Measurements from ENCODE around the gene PIP5K1A.
"Not testable (repeated sequence)": the region's sequence is repeated elsewhere in the genome, so short reads cannot be mapped to it uniquely, and the experiment has no call there.

The PIP5K1A gene

DNA sequence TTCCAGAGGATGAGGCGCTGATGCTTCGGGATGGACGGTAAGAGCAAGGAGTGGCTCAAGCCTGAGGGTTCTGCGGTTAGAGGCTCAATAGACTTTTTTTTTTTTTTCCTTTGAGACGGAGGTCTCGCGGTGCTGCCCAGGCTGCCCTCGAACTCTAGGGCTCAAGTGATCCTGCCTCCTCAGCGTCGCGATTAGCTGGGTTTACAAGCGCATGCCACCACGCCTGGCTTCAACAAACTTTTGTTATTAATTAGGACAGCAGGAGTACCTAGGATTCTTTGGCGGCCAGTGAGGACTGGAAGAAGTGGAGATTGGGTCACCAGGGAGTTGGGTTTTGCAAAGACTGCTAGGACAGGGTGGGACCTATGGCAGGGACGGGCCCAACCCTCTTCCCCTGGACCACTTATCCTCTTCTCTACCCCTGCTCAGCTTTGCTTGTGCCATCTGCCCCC lies 31.8 kb upstream of the PIP5K1A start:
- H3K9me3 ChIP-seq (ENCODE audit: control insufficient read depth, insufficient read depth, low read length), result no peaks in the 10 kb centered on the region
- H3K4me3 ChIP-seq (ENCODE audit: low read depth, low read length), result peak overlapping the region; percentile 98
- H3K27me3 ChIP-seq (ENCODE audit: control insufficient read depth, insufficient read depth, low read length), result no peaks in the 10 kb centered on the region
- peak overlapping the region; percentile 78 for H3K9ac ChIP-seq (ENCODE audit: low read depth, low read length)
- H3K27ac ChIP-seq (ENCODE audit: low read depth, low read length), result peak overlapping the region; percentile 77
- peaks cover 32% of the 10 kb centered on the region for H3K36me3 ChIP-seq (ENCODE audit: control insufficient read depth, insufficient read depth, low read length)
- H3K4me1 ChIP-seq (ENCODE audit: control insufficient read depth, insufficient read depth, low read length), result peaks cover 10% of the 10 kb centered on the region; the same call in 1 of the 2 replicates

GRCh38 chr1:151167116-151167515 lies 31.2 kb upstream of the PIP5K1A start:
- peaks cover 10% of the 10 kb centered on the region; the same call in 1 of the 2 replicates for H3K4me1 ChIP-seq (ENCODE audit: control insufficient read depth, insufficient read depth, low read length)
- peak overlapping the region; percentile 98 for H3K4me3 ChIP-seq (ENCODE audit: low read depth, low read length)
- H3K27ac ChIP-seq (ENCODE audit: low read depth, low read length), result no peak overlapping the region
- no peak overlapping the region for H3K9ac ChIP-seq (ENCODE audit: low read depth, low read length)
- no peaks in the 10 kb centered on the region for H3K9me3 ChIP-seq (ENCODE audit: control insufficient read depth, insufficient read depth, low read length)
- H3K27me3 ChIP-seq (ENCODE audit: control insufficient read depth, insufficient read depth, low read length), result no peaks in the 10 kb centered on the region
- H3K36me3 ChIP-seq (ENCODE audit: control insufficient read depth, insufficient read depth, low read length), result peaks cover 28% of the 10 kb centered on the region

DNA sequence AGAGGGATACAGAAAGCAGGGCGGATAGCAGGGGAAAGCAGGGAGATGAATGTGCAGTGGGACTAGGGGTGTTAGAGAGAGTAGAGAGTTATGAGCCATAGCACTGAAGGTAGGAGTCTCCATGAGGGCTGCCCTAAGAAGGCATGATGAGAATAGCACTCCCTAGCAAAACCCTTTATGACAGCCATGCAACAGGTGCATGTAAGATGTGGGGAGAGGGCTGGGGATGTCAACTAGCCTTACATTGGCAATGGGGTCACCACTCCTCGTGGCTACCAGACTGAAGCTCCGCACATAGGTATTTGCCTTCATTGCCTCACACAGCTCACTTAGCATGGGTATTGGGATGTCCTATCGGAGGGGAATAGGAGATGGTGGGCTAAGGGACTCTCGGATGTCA lies 27.2 kb upstream of the PIP5K1A start:
- no peak overlapping the region for H3K9ac ChIP-seq (ENCODE audit: low read depth, low read length)
- peaks cover 51% of the 10 kb centered on the region for H3K36me3 ChIP-seq (ENCODE audit: control insufficient read depth, insufficient read depth, low read length)
- no peaks in the 10 kb centered on the region for H3K27me3 ChIP-seq (ENCODE audit: control insufficient read depth, insufficient read depth, low read length)
- H3K27ac ChIP-seq (ENCODE audit: low read depth, low read length), result no peak overlapping the region
- no peak overlapping the region for H3K4me3 ChIP-seq (ENCODE audit: low read depth, low read length)
- H3K4me1 ChIP-seq (ENCODE audit: control insufficient read depth, insufficient read depth, low read length), result peaks cover 3% of the 10 kb centered on the region; the same call in 1 of the 2 replicates
- H3K9me3 ChIP-seq (ENCODE audit: control insufficient read depth, insufficient read depth, low read length), result no peaks in the 10 kb centered on the region

DNA sequence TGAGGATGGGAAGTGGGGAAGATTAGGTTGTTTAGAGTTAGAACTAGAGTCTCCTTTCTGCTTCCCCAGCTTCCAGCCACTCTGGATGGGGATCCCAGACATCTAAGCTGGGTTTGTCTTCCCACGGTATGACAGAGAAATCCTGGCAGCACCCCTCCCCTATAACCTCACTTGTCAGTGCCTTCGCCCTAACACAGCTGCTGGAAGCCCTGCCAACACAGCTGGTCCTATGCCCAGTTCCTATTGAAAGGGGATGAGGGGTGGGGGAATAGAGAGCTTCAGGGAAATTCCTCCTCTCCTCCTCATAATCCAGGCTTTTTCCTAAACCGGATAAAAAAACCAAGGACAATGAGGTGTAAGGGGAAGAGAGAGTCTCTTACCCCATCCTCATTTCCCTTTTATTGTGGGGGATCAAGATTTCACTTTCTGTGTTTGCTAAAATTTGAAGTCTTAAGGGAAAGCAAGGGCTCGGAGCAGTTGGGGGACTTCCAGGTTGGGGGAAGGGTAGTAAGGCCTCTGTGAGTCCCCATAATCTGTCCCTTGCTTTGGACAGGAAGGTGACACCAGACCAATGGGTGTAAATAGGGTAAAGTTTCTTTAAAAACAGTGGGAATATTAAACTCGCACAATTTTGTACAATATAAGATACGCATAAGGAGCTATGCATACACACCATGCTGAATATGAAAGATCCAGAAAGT lies 23.2 kb upstream of the PIP5K1A start:
- Histone ChIP-seq H3K27ac (ENCODE audit: low read depth, low read length) (no peak overlapping the region), H3K36me3 (ENCODE audit: control insufficient read depth, insufficient read depth, low read length) (peaks cover 68% of the 10 kb centered on the region), H3K9ac (ENCODE audit: low read depth, low read length) (no peak overlapping the region), H3K9me3 (ENCODE audit: control insufficient read depth, insufficient read depth, low read length) (no peaks in the 10 kb centered on the region), H3K4me3 (ENCODE audit: low read depth, low read length) (no peak overlapping the region), H3K27me3 (ENCODE audit: control insufficient read depth, insufficient read depth, low read length) (no peaks in the 10 kb centered on the region), H3K4me1 (ENCODE audit: control insufficient read depth, insufficient read depth, low read length) (no peaks in the 10 kb centered on the region)

DNA sequence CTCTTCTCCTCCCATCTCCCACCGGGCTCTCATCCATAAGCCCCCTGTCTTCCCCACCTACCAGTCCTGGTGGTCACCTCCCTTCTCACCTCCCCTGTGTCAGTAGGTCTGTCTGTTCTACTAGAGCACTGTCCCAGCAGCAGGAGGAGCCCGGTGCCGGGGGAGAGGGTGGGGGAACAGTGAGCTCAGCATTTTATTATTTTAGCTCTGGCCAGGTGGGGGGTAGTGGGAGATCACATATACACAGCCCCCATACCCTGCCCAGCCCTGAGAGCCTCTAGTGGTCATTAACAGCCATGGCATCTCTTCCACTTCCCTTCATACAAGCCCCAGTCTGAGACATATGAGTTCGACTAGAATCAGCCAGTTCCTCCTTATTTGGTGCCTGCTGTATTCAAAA lies 22.5 kb upstream of the PIP5K1A start, which contains the start of gene TMOD4:
Gene TMOD4 (minus strand): TSS at position 119 of the 400 bp plus-strand sequence. CDS start 1,106 bp downstream, outside the sequence.
- H3K4me1 ChIP-seq (ENCODE audit: control insufficient read depth, insufficient read depth, low read length), result no peaks in the 10 kb centered on the region
- no peak within 1 kb of the TSS for H3K27ac ChIP-seq (ENCODE audit: low read depth, low read length)
- no peaks in the 10 kb centered on the region for H3K27me3 ChIP-seq (ENCODE audit: control insufficient read depth, insufficient read depth, low read length)
- H3K9me3 ChIP-seq (ENCODE audit: control insufficient read depth, insufficient read depth, low read length), result no peaks in the 10 kb centered on the region
- H3K36me3 ChIP-seq (ENCODE audit: control insufficient read depth, insufficient read depth, low read length), result peaks cover 71% of the 10 kb centered on the region
- no peak within 1 kb of the TSS for H3K4me3 ChIP-seq (ENCODE audit: low read depth, low read length)
- H3K9ac ChIP-seq (ENCODE audit: low read depth, low read length), result no peak within 1 kb of the TSS

DNA sequence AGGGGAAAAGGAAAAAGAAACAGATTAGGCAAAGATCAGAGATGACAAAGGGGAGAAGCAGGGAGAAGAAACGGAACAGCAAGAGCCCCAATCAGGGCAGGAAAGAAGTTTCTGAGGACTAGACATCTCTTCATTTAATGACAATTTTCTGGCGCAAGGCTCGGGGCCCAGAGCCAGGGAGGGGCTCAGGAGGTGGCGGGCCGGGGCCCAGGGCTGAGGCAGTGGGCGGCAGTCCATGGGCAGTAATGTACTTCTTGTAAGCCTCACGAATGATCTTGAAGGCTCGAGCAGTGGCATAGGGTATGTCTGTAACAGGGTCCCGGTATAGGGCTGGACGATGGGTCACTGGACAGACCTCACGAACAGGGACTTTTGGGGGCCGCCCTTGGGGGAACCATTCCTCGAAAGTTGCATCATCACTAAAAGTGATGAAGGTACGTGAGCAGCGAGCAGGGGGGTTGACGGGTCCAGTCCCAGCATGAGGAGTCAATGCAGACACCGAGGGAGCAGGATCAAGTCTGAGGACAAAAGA lies 21.8 kb upstream of the PIP5K1A start:
- Histone ChIP-seq H3K27me3 (ENCODE audit: control insufficient read depth, insufficient read depth, low read length) (no peaks in the 10 kb centered on the region), H3K27ac (ENCODE audit: low read depth, low read length) (no peak overlapping the region), H3K36me3 (ENCODE audit: control insufficient read depth, insufficient read depth, low read length) (peaks cover 76% of the 10 kb centered on the region), H3K4me3 (ENCODE audit: low read depth, low read length) (no peak overlapping the region), H3K9ac (ENCODE audit: low read depth, low read length) (no peak overlapping the region), H3K9me3 (ENCODE audit: control insufficient read depth, insufficient read depth, low read length) (no peaks in the 10 kb centered on the region), H3K4me1 (ENCODE audit: control insufficient read depth, insufficient read depth, low read length) (no peaks in the 10 kb centered on the region)

DNA sequence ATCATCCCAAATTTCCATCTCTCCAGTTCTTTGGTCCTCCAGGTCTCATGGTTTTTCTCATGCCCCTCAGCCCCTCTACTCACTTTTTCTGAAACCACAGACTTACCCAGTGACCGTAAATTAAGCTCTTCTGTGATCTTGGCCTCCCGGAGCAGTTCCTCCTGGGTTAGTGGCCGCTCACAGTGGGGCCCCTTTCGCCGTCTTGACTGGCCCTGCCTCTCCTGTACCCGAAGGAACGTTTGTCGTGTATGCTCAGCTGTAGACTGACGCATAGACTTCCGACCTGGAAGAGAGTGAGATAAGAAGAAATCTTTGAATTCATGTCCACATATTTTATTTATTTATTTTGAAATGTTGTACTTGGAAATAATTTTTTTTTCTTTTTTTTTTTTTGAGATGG lies 14.1 kb upstream of the PIP5K1A start:
- peaks cover 64% of the 10 kb centered on the region for H3K36me3 ChIP-seq (ENCODE audit: control insufficient read depth, insufficient read depth, low read length)

DNA sequence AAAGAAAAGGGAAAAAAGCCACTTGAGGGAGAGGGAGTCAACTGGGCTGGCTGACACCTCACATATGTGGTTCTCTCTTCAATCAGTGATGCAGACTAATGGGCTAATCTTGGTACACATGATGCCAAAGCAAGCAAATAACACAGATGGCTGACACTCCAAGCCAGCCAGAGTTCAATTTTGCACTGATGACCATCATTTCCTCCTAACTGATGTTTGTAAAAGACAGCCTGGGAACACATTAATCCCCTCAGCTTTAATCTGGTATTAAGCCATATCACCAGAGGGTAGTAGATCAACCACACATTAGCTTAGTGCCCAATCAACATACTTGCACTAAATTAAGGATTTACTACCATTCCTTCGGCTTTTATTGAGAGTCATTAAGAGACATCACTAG lies 11.1 kb upstream of the PIP5K1A start:
- no peaks in the 10 kb centered on the region for H3K27me3 ChIP-seq (ENCODE audit: control insufficient read depth, insufficient read depth, low read length)
- H3K9me3 ChIP-seq (ENCODE audit: control insufficient read depth, insufficient read depth, low read length), result no peaks in the 10 kb centered on the region
- no peak overlapping the region for H3K9ac ChIP-seq (ENCODE audit: low read depth, low read length)
- H3K4me1 ChIP-seq (ENCODE audit: control insufficient read depth, insufficient read depth, low read length), result no peaks in the 10 kb centered on the region
- H3K36me3 ChIP-seq (ENCODE audit: control insufficient read depth, insufficient read depth, low read length), result peaks cover 37% of the 10 kb centered on the region
- H3K4me3 ChIP-seq (ENCODE audit: low read depth, low read length), result no peak overlapping the region
- H3K27ac ChIP-seq (ENCODE audit: low read depth, low read length), result no peak overlapping the region

More for the DNA sequence above, 14.1 kb upstream of the PIP5K1A start:
- Histone ChIP-seq H3K27ac (ENCODE audit: low read depth, low read length) (no peak overlapping the region), H3K4me1 (ENCODE audit: control insufficient read depth, insufficient read depth, low read length) (no peaks in the 10 kb centered on the region), H3K4me3 (ENCODE audit: low read depth, low read length) (no peak overlapping the region), H3K9ac (ENCODE audit: low read depth, low read length) (no peak overlapping the region), H3K9me3 (ENCODE audit: control insufficient read depth, insufficient read depth, low read length) (no peaks in the 10 kb centered on the region), H3K27me3 (ENCODE audit: control insufficient read depth, insufficient read depth, low read length) (no peaks in the 10 kb centered on the region)

DNA sequence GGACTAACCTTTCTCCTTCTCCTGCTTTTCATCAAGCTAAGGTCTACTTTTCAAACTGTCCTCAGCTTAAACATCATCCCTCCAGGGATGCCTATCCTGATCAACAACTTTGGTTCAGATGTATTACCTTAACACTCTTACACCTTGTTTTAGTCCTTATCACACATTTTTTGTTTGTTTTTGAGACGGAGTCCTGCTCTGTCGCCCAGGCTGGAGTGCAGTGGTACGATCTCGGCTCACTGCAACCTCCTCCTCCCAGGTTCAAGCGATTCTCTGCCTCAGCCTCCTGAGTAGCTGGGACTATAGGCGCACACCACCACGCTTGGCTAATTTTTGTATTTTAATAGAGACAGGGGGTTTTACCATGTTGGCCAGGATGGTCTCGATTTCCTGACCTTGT lies 9.7 kb upstream of the PIP5K1A start:
- H3K27me3 ChIP-seq (ENCODE audit: control insufficient read depth, insufficient read depth, low read length); H3K27ac ChIP-seq (ENCODE audit: low read depth, low read length); H3K9ac ChIP-seq (ENCODE audit: low read depth, low read length); H3K9me3 ChIP-seq (ENCODE audit: control insufficient read depth, insufficient read depth, low read length); H3K4me1 ChIP-seq (ENCODE audit: control insufficient read depth, insufficient read depth, low read length): not testable (repeated sequence)
- H3K4me3 ChIP-seq (ENCODE audit: low read depth, low read length), result peak overlapping the region; percentile 97
- peaks cover 24% of the 10 kb centered on the region for H3K36me3 ChIP-seq (ENCODE audit: control insufficient read depth, insufficient read depth, low read length)

DNA sequence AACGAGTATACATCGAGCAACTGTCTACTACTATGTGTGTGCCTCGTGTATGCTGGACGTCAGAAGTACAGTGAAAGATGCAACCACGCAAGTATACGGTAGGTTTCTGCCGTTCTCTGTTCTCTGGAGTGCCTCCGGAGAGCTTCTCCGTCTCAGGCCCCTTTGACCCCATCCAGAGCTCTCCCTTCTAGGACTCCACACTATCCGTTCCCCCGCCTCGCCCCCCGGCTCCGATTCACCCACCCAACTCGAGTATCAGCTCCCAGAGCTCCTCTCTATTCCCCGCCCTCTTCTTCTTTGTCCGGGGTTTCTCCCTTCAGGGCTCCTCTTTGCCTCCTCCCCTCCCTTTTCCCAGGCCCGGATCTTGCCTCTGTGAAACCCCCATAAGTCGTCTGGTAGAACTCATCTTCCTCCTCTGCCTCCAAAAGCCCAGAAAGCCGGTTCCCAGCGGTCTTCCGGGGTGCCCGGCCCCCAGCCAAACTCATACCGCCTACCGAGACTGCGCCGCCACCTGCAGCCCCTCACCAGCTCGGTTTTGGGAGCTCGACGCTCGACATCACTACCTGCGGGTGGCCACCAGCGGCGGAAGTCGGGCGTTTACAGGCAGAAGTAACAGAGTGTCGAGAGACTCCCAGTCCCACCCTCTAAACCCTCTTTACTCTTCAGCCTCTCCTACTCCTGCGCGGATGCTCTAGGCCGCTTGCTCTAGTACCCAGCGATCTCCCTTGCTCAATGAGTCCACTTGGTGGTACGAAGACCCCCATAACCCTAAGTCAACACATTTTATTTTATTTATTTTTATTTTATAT lies 8.5 kb upstream of the PIP5K1A start, which contains the start of gene VPS72:
Gene VPS72 (minus strand): TSS at position 561 of the 809 bp plus-strand sequence. CDS start 76 bp downstream, at position 485.
- peaks cover 12% of the 10 kb centered on the region for H3K36me3 ChIP-seq (ENCODE audit: control insufficient read depth, insufficient read depth, low read length)
- H3K9me3 ChIP-seq (ENCODE audit: control insufficient read depth, insufficient read depth, low read length), result no peaks in the 10 kb centered on the region
- H3K27me3 ChIP-seq (ENCODE audit: control insufficient read depth, insufficient read depth, low read length), result no peaks in the 10 kb centered on the region
- H3K9ac ChIP-seq (ENCODE audit: low read depth, low read length), result peak within 1 kb of the TSS; percentile 89
- H3K4me3 ChIP-seq (ENCODE audit: low read depth, low read length), result peak within 1 kb of the TSS; percentile 97
- H3K4me1 ChIP-seq (ENCODE audit: control insufficient read depth, insufficient read depth, low read length), result no peaks in the 10 kb centered on the region
- H3K27ac ChIP-seq (ENCODE audit: low read depth, low read length), result peak within 1 kb of the TSS; percentile 90

- no peaks in the 10 kb centered on the region for H3K9me3 ChIP-seq (ENCODE audit: control insufficient read depth, insufficient read depth, low read length)
- no peaks in the 10 kb centered on the region for H3K4me1 ChIP-seq (ENCODE audit: control insufficient read depth, insufficient read depth, low read length)
- H3K4me3 ChIP-seq (ENCODE audit: low read depth, low read length), result no peak overlapping the region
- no peak overlapping the region for H3K9ac ChIP-seq (ENCODE audit: low read depth, low read length)
- H3K36me3 ChIP-seq (ENCODE audit: control insufficient read depth, insufficient read depth, low read length), result no peaks in the 10 kb centered on the region
- no peak overlapping the region for H3K27ac ChIP-seq (ENCODE audit: low read depth, low read length)
- H3K27me3 ChIP-seq (ENCODE audit: control insufficient read depth, insufficient read depth, low read length), result no peaks in the 10 kb centered on the region
Observed at GRCh38 chr1:151192047-151192446, 6.3 kb upstream of the PIP5K1A start.
